Sigmoid colon (tissue), 4 donors: ENCODE data around the gene SEMA4F.

ENCODE experiments used
- POLR2A ChIP-seq, 2 donors: fragments of 450-650 bp; IDR thresholded peaks; one replicate each; pipeline ENCODE4 v1.6.1; 2016; ENCODE audit warnings: antibody characterized with exemption in 2 of 2, mild to moderate bottlenecking in 2 of 2, moderate library complexity in 2 of 2
- POLR2AphosphoS5 ChIP-seq, 4 donors: sonication (generic); formaldehyde crosslinking; IDR thresholded peaks; one replicate each; pipeline ENCODE4 v1.6.1; 2017; ENCODE audit warnings: antibody characterized with exemption in 4 of 4
- TF ChIP-seq, protein P1 (sequence below), 4 experiments: fragments of 450-650 bp in 3 of 4; fragments of 200-600 bp in 1 of 4; IDR thresholded peaks; one replicate each; pipeline ENCODE4 v1.5.1; 2016 to 2019; ENCODE audit warnings: antibody characterized with exemption in 4 of 4, mild to moderate bottlenecking in 3 of 4, moderate library complexity in 2 of 4

DNA sequence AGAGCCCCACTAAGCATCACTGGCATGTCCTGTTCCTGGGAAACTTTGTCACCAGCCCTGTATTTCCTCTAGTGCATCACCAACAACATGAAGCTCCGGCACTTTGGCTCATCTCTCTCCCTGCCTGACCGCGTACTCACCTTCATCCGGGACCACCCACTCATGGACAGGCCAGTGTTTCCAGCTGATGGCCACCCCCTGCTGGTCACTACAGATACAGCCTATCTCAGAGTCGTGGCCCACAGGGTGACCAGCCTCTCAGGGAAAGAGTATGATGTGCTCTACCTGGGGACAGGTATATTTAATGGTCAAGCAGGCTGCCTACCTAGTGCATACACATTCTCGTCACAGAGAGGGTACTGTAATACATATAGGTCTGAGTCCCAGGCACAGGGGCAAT, 21.0 kb downstream of the SEMA4F start:
- TF ChIP-seq POLR2AphosphoS5 (IDR thresholded peaks at IDR 0.05) (no peak), POLR2A (IDR thresholded peaks at IDR 0.05) (no peak)
- TF ChIP-seq, protein P1, sequence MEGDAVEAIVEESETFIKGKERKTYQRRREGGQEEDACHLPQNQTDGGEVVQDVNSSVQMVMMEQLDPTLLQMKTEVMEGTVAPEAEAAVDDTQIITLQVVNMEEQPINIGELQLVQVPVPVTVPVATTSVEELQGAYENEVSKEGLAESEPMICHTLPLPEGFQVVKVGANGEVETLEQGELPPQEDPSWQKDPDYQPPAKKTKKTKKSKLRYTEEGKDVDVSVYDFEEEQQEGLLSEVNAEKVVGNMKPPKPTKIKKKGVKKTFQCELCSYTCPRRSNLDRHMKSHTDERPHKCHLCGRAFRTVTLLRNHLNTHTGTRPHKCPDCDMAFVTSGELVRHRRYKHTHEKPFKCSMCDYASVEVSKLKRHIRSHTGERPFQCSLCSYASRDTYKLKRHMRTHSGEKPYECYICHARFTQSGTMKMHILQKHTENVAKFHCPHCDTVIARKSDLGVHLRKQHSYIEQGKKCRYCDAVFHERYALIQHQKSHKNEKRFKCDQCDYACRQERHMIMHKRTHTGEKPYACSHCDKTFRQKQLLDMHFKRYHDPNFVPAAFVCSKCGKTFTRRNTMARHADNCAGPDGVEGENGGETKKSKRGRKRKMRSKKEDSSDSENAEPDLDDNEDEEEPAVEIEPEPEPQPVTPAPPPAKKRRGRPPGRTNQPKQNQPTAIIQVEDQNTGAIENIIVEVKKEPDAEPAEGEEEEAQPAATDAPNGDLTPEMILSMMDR (IDR thresholded peaks at IDR 0.05), result no peak
